GM18858 (cell line): Measurements from ENCODE around the gene MEF2C.
"Not testable (repeated sequence)": the region's sequence is repeated elsewhere in the genome, so short reads cannot be mapped to it uniquely, and the experiment has no call there.

Experiments used
- ATAC-seq: cut with Tn5 transposase; IDR thresholded peaks from one replicate; pipeline ENCODE4 v1.9.1; 2021; ENCODE audit not compliant: unreplicated experiment

The MEF2C gene

GRCh38 chr5:88863523-88863922 is 19.5 kb downstream of the MEF2C start:
- ATAC-seq, result no peak

- no peak for ATAC-seq
Measured at GRCh38 chr5:88862547-88863175, 20.3 kb downstream of the MEF2C start.

GRCh38 chr5:88861231-88861630 is 21.8 kb downstream of the MEF2C start:
- no peak for ATAC-seq

GRCh38 chr5:88860501-88860900 is 22.5 kb downstream of the MEF2C start:
- no peak for ATAC-seq

- no peak for ATAC-seq
Measured at GRCh38 chr5:88858392-88858791, 24.6 kb downstream of the MEF2C start.

GRCh38 chr5:88856381-88856780 is 26.6 kb downstream of the MEF2C start:
- ATAC-seq, result not testable (repeated sequence)

GRCh38 chr5:88854769-88855168 is 28.2 kb downstream of the MEF2C start:
- ATAC-seq, result peak; percentile 59

GRCh38 chr5:88847420-88847819 is 35.6 kb downstream of the MEF2C start:
- no peak for ATAC-seq

GRCh38 chr5:88846434-88846833 is 36.5 kb downstream of the MEF2C start:
- ATAC-seq, result no peak

GRCh38 chr5:88845081-88845697 is 37.8 kb downstream of the MEF2C start:
- peak; percentile 93 for ATAC-seq

GRCh38 chr5:88842784-88843183 is 40.2 kb downstream of the MEF2C start:
- ATAC-seq, result no peak

GRCh38 chr5:88841212-88841611 is 41.8 kb downstream of the MEF2C start:
- ATAC-seq, result no peak

- no peak for ATAC-seq
Measured at GRCh38 chr5:88840495-88840894, 42.5 kb downstream of the MEF2C start.

- no peak for ATAC-seq
Measured at GRCh38 chr5:88839238-88839637, 43.7 kb downstream of the MEF2C start.

- ATAC-seq, result no peak
Measured at GRCh38 chr5:88838500-88838899, 44.5 kb downstream of the MEF2C start.

- ATAC-seq, result no peak
Measured at GRCh38 chr5:88837817-88838216, 45.2 kb downstream of the MEF2C start.

- ATAC-seq, result no peak
Measured at GRCh38 chr5:88837222-88837621, 45.8 kb downstream of the MEF2C start.

GRCh38 chr5:88836195-88836838 is 46.7 kb downstream of the MEF2C start:
- ATAC-seq, result no peak

- ATAC-seq, result no peak
Measured at GRCh38 chr5:88834499-88834898, 48.5 kb downstream of the MEF2C start.

GRCh38 chr5:88834131-88834462 is 48.9 kb downstream of the MEF2C start:
- ATAC-seq, result no peak

- peak; percentile 40 for ATAC-seq
Measured at GRCh38 chr5:88833371-88834130, 49.4 kb downstream of the MEF2C start.

GRCh38 chr5:88831816-88832215 is 51.2 kb downstream of the MEF2C start:
- ATAC-seq, result no peak
